ENCODE measurements around the gene NEDD4L.

DNA sequence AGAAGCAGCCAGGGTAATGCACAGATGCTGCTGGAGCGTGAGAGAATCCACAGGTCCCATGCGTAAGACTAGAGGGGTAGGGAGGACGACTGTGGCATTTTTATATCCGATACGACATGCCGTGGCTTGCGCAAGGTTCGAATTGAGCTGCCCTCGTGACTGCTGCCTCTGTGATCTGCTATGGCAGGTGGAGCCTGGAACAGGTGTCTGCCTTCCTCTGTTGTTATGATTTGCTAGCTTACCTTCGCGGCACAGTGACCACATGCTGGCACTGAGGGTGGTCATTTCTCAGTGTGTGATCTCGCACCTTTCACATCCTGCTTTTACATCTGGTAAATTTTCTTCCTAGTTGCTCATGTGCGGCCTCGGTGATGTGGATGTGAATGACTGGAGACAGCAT is 344.7 kb downstream of the NEDD4L start:
- TF ChIP-seq, protein P1, sequence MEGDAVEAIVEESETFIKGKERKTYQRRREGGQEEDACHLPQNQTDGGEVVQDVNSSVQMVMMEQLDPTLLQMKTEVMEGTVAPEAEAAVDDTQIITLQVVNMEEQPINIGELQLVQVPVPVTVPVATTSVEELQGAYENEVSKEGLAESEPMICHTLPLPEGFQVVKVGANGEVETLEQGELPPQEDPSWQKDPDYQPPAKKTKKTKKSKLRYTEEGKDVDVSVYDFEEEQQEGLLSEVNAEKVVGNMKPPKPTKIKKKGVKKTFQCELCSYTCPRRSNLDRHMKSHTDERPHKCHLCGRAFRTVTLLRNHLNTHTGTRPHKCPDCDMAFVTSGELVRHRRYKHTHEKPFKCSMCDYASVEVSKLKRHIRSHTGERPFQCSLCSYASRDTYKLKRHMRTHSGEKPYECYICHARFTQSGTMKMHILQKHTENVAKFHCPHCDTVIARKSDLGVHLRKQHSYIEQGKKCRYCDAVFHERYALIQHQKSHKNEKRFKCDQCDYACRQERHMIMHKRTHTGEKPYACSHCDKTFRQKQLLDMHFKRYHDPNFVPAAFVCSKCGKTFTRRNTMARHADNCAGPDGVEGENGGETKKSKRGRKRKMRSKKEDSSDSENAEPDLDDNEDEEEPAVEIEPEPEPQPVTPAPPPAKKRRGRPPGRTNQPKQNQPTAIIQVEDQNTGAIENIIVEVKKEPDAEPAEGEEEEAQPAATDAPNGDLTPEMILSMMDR (IDR thresholded peaks at IDR 0.05): no peak
- no peak for TF ChIP-seq POLR2A (IDR thresholded peaks at IDR 0.05)
